Neutrophil (primary cell): Measurements from ENCODE around the gene CRYBB2.

Source experiments
- H3K27ac ChIP-seq: fragments of 200-600 bp; sonication (generic); 2 replicates; pipeline ENCODE4 v1.5.1; 2016; ENCODE audit warnings: mild to moderate bottlenecking, moderate library complexity
- H3K27me3 ChIP-seq: fragments of 200-600 bp; sonication (generic); 2 replicates; pipeline ENCODE4 v1.6.0; 2016; ENCODE audit warnings: mild to moderate bottlenecking
- H3K36me3 ChIP-seq: fragments of 200-600 bp; sonication (generic); 2 replicates; pipeline ENCODE4 v1.5.1; 2017
- H3K4me1 ChIP-seq, 2 experiments: fragments of 200-600 bp in 1 of 2; sonication (generic) in 1 of 2; 1 replicate in 1 of 2; 2 replicates in 1 of 2; pipeline versions ENCODE4 v1.5.1 to v1.6.1; 2013 to 2016; ENCODE audit warnings: low read depth in 1 of 2, low read length in 1 of 2, mild to moderate bottlenecking in 1 of 2, moderate library complexity in 1 of 2; ENCODE audit not compliant: control insufficient read depth in 1 of 2, insufficient read depth in 1 of 2
- H3K4me3 ChIP-seq, 2 experiments: fragments of 200-600 bp in 1 of 2; sonication (generic) in 1 of 2; 1 replicate in 1 of 2; 2 replicates in 1 of 2; pipeline ENCODE4 v1.5.1; 2013 to 2016; ENCODE audit warnings: low read depth in 1 of 2, low read length in 1 of 2, mild to moderate bottlenecking in 1 of 2, moderate library complexity in 1 of 2
- H3K9me3 ChIP-seq: fragments of 200-600 bp; sonication (generic); 2 replicates; pipeline ENCODE4 v1.5.1; 2016
- TF ChIP-seq, protein P1 (sequence below): fragments of 200-600 bp; sonication (generic); IDR thresholded peaks from 2 replicates; pipeline ENCODE4 v1.5.1; 2016; ENCODE audit warnings: antibody characterized with exemption

The CRYBB2 gene

DNA sequence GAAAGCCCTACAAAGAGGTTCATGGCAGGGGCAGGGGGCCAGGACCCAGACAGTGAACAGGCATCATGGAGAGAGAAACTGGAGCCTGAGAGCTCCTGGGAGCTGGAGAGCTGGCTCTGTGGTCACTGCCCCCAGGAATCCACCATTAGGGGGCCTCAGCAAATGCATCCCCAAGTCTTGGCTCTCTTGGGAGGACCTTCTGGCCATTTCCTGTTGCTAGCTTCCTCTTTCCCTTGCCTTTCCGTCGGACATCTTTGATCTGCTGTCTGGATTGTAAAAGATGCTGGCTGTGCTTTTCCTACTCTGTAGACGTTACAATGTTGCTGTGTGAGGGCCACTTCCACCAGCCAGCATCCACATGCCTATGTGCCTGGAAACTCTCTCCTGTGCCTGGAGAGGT lies 7.1 kb upstream of the CRYBB2 start:
- Histone ChIP-seq H3K4me1 (no peaks in the 10 kb centered on the region), H3K36me3 (no peaks in the 10 kb centered on the region), H3K27ac (no peak overlapping the region), H3K9me3 (no peaks in the 10 kb centered on the region), H3K4me3 (no peak overlapping the region), H3K27me3 (no peaks in the 10 kb centered on the region)
- TF ChIP-seq, protein P1, sequence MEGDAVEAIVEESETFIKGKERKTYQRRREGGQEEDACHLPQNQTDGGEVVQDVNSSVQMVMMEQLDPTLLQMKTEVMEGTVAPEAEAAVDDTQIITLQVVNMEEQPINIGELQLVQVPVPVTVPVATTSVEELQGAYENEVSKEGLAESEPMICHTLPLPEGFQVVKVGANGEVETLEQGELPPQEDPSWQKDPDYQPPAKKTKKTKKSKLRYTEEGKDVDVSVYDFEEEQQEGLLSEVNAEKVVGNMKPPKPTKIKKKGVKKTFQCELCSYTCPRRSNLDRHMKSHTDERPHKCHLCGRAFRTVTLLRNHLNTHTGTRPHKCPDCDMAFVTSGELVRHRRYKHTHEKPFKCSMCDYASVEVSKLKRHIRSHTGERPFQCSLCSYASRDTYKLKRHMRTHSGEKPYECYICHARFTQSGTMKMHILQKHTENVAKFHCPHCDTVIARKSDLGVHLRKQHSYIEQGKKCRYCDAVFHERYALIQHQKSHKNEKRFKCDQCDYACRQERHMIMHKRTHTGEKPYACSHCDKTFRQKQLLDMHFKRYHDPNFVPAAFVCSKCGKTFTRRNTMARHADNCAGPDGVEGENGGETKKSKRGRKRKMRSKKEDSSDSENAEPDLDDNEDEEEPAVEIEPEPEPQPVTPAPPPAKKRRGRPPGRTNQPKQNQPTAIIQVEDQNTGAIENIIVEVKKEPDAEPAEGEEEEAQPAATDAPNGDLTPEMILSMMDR: no peak

DNA sequence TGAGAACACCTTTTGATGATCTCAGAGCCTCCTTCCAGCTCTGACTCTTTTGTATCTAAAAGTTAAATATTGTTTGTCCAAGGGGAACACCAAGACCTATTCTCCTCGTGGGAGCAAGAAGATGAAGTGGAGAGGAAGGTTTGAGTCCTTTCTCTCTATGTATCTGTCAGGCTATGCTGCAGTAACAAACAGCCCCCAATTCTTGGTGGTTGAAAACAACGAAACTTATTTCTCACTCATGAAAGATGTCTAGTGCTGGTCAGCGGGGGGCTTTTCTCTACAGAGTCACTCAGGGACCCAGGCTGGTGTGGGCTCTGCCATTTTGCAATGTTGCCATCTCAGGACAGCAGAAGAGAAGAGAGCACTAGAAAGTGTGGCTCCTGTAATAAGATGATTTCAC lies 6.2 kb upstream of the CRYBB2 start:
- no peaks in the 10 kb centered on the region for H3K27me3 ChIP-seq
- no peak overlapping the region for H3K4me3 ChIP-seq
- no peaks in the 10 kb centered on the region for H3K36me3 ChIP-seq
- TF ChIP-seq, protein P1: no peak
- H3K4me1 ChIP-seq: no peaks in the 10 kb centered on the region
- no peak overlapping the region for H3K27ac ChIP-seq
- no peaks in the 10 kb centered on the region for H3K9me3 ChIP-seq

DNA sequence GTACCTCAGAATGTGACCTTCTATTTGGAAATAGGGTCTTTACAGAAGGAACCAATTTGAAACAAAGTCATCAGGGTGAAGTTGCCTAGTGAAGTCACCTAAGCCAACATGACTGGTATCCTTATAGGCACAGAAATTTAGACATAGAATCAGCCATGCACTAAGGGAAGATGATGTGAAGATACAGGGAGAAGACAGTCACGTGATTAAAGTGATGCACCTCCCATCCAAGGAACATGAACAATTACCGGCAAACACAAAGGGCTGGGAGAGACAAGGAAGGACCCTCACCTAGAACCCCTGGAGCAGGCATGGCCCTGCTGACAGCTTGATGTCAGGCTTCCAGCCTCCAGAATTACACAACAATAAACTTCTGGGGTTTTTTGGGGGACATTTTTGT lies 3.2 kb upstream of the CRYBB2 start:
- Histone ChIP-seq H3K27me3 (peaks cover 23% of the 10 kb centered on the region), H3K4me3 (no peak overlapping the region), H3K27ac (no peak overlapping the region), H3K4me1 (no peaks in the 10 kb centered on the region), H3K9me3 (no peaks in the 10 kb centered on the region), H3K36me3 (no peaks in the 10 kb centered on the region)
- TF ChIP-seq, protein P1: no peak

DNA sequence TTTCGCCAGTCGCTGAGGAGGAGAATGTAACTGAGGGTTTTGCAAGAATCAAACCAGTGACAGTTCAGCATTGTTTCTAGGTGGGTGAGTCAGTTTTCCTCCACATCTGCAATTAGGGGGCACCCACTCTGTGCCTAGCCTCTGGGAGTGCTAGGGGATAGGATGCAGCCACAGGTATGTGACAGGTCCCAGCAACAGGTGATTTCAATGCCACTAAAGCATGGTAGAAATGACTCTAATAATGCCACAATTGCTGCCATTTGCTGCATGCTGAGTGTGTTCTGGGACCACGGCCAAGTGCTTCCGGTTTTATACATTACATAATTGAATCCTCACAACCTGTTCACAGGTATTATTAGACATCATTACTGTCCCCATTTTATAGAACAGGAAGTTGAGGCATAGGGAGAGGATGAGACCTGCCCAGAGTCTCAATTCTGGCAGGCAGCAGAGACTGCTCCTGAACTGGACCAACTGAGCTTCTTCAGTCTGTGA lies 556 bp downstream of the CRYBB2 start:
- H3K27me3 ChIP-seq: peaks cover 25% of the 10 kb centered on the region
- no peaks in the 10 kb centered on the region for H3K36me3 ChIP-seq
- H3K27ac ChIP-seq: no peak overlapping the region
- TF ChIP-seq, protein P1: no peak
- H3K9me3 ChIP-seq: no peaks in the 10 kb centered on the region
- no peak overlapping the region for H3K4me3 ChIP-seq
- no peaks in the 10 kb centered on the region for H3K4me1 ChIP-seq

DNA sequence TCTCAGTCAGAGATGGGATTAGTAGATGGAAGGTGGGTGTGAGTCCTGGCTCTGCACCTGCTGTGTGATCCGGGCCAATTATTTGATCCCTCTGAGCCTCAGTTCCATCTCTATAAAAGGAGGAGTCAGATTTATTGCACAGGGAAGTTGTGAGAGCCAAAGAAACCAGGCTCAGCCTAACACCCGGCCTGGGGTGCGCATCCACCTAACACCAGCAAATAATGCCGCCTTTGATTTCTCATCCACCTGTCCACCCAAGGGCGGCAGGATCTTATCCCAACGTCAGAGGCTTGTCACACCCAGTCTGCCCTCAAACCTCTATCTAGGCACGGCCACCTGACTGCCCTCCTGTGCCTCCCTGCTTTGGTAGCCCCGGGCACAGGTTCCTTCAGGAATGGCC lies 2.4 kb downstream of the CRYBB2 start:
- TF ChIP-seq, protein P1: no peak
- Histone ChIP-seq H3K27ac (no peak overlapping the region), H3K4me3 (no peak overlapping the region), H3K36me3 (no peaks in the 10 kb centered on the region), H3K4me1 (no peaks in the 10 kb centered on the region), H3K27me3 (peaks cover 25% of the 10 kb centered on the region), H3K9me3 (no peaks in the 10 kb centered on the region)
